K562 (cell line): Measurements from ENCODE around the gene GPR162. TPM values are rescaled to one million over a fixed set of nuclear protein-coding genes. Genes with fewer than 3 reads are reported as not detected.

Source experiments
- ATF7 ChIP-seq: fragments of 450-650 bp; IDR thresholded peaks from 2 replicates; pipeline ENCODE4 v1.7.1; 2014; ENCODE audit warnings: mild to moderate bottlenecking, moderate library complexity
- BRD4 ChIP-seq: fragments of 200-600 bp; sonication (generic); IDR thresholded peaks from 2 replicates; pipeline ENCODE4 v1.6.1; 2017; ENCODE audit warnings: inconsistent platforms
- CBX3 ChIP-seq, 2 experiments: IDR thresholded peaks; 1 replicate in 1 of 2; 2 replicates in 1 of 2; pipeline ENCODE4 v1.6.1; 2012; ENCODE audit warnings: inconsistent platforms in 2 of 2, low read length in 2 of 2, borderline replicate concordance in 1 of 2, control low read depth in 1 of 2
- CHD4 ChIP-seq: fragments of 200-600 bp; sonication (generic); IDR thresholded peaks from 3 replicates; pipeline ENCODE4 v1.6.1; 2012; ENCODE audit warnings: low read depth, mild to moderate bottlenecking, mixed read lengths, low read length, inconsistent platforms; ENCODE audit not compliant: insufficient read depth, insufficient replicate concordance, poor library complexity, severe bottlenecking
- E2F4 ChIP-seq: sonication (generic); formaldehyde crosslinking; IDR thresholded peaks from 2 replicates; pipeline ENCODE4 v1.8.0; 2022; ENCODE audit warnings: mild to moderate bottlenecking, low read depth, missing genetic modification reagents
- GATA2 ChIP-seq: sonication (generic); formaldehyde crosslinking; IDR thresholded peaks from 2 replicates; pipeline ENCODE4 v1.4.0; 2020; ENCODE audit warnings: mild to moderate bottlenecking, missing genetic modification reagents
- HLTF ChIP-seq: fragments of 450-650 bp; IDR thresholded peaks from 2 replicates; pipeline ENCODE4 v1.6.1; 2016
- MTF1 ChIP-seq: fragments of 250-450 bp; sonication (Bioruptor Pico); IDR thresholded peaks from 2 replicates; pipeline ENCODE4 v1.9.0; 2021; ENCODE audit warnings: moderate library complexity, mild to moderate bottlenecking, inconsistent platforms, borderline replicate concordance
- NFXL1 ChIP-seq: fragments of 450-650 bp; formaldehyde crosslinking; IDR thresholded peaks from 2 replicates; pipeline ENCODE4 v1.4.0; 2021; ENCODE audit warnings: mild to moderate bottlenecking
- NR1H2 ChIP-seq: sonication (generic); formaldehyde crosslinking; IDR thresholded peaks from 2 replicates; pipeline ENCODE4 v1.4.0; 2020; ENCODE audit warnings: mild to moderate bottlenecking, missing genetic modification reagents
- POLR2G ChIP-seq: fragments of 200-400 bp; formaldehyde crosslinking; IDR thresholded peaks from 2 replicates; pipeline ENCODE4 v1.6.1; 2017; ENCODE audit warnings: low read depth, mild to moderate bottlenecking, antibody characterized with exemption, low read length, moderate library complexity
- RBM14 ChIP-seq: fragments of 200-400 bp; formaldehyde crosslinking; IDR thresholded peaks from 2 replicates; pipeline ENCODE4 v1.6.1; 2018; ENCODE audit warnings: low read depth, mild to moderate bottlenecking, low read length, moderate library complexity, borderline replicate concordance; ENCODE audit not compliant: insufficient read depth
- RCOR1 ChIP-seq, 2 experiments: IDR thresholded peaks; 2 replicates each; pipeline ENCODE4 v1.6.1; 2012; ENCODE audit warnings: low read depth in 2 of 2, low read length in 2 of 2, borderline replicate concordance in 1 of 2, improper control_type of control experiment in 1 of 2
- SMARCA5 ChIP-seq: fragments of 450-650 bp; IDR thresholded peaks from 2 replicates; pipeline ENCODE4 v1.6.1; 2016
- STAG1 ChIP-seq: sonication (generic); formaldehyde crosslinking; IDR thresholded peaks from 2 replicates; pipeline ENCODE4 v1.5.0; 2020; ENCODE audit warnings: missing genetic modification reagents, borderline replicate concordance
- TRIM25 ChIP-seq: fragments of 450-650 bp; IDR thresholded peaks from 2 replicates; pipeline ENCODE4 v1.7.0; 2016; ENCODE audit warnings: borderline replicate concordance
- ZBTB12 ChIP-seq: fragments of 250-450 bp; sonication (Bioruptor Pico); IDR thresholded peaks from 2 replicates; pipeline ENCODE4 v1.4.0; 2020
- ZNF175 ChIP-seq: fragments of 200-800 bp; sonication (Bioruptor generic); IDR thresholded peaks from 2 replicates; pipeline ENCODE4 v1.6.1; 2016; ENCODE audit warnings: low read depth, mild to moderate bottlenecking, missing genetic modification characterization, missing compliant biosample characterization
- ZNF444 ChIP-seq: fragments of 250-450 bp; sonication (Bioruptor Pico); IDR thresholded peaks from 2 replicates; pipeline ENCODE4 v1.4.0; 2020; ENCODE audit warnings: mild to moderate bottlenecking, moderate library complexity
- ZNF75A ChIP-seq: fragments of 450-650 bp; formaldehyde crosslinking; IDR thresholded peaks from 2 replicates; pipeline ENCODE4 v1.4.0; 2020; ENCODE audit warnings: mild to moderate bottlenecking
- polyA plus RNA-seq, 8 experiments: library from polyadenylated mRNA; depleted of rRNA in 4 of 8; stranded (reverse) in 5 of 8; unstranded in 3 of 8; fragments of >200 nt; fragmentation: Nextera tagmentation in 2 of 8; fragmentation: Illumina TruSeq in 1 of 8; extraction: Ambion mirVana in 2 of 8; extraction: Trizol in 1 of 8; gene quantifications; 2 replicates each; pipeline versions ENCODE4 v1.2.1 to v1.2.3, GENCODE V29; 2011 to 2014; ENCODE audit warnings: inconsistent platforms in 1 of 8, missing spikeins in 1 of 8
- total RNA-seq, 7 experiments: library from RNA; depleted of rRNA in 6 of 7; stranded (reverse); fragments of >200 nt in 6 of 7; fragmentation: Illumina TruSeq in 2 of 7; extraction: Trizol in 2 of 7; gene quantifications; 2 replicates each; pipeline versions ENCODE4 v1.2.1 to v1.2.3, GENCODE V29; 2011 to 2021; ENCODE audit warnings: low replicate concordance in 1 of 7
- TF ChIP-seq, protein P1 (sequence below): fragments of 450-650 bp; IDR thresholded peaks from 2 replicates; pipeline ENCODE4 v1.6.1; 2016; ENCODE audit warnings: mild to moderate bottlenecking

Gene GPR162
- total and polyA plus RNA-seq, 9 of the 15 experiments (the other 6 are each of a cell fraction or from before 2014, with no cell fraction given), result 0.65 to 1.8 (median 1.1) TPM; not detected in 2

- TF ChIP-seq E2F4 (CRISPR knock-in tag) (no peak), BRD4 (no peak), RCOR1 (IDR thresholded peaks at IDR 0.05; ENCODE audit: borderline replicate concordance in 1 of 2, low read depth in 2 of 2, low read length in 2 of 2) (peak in 1 of 2 experiments; percentile 55; a peak in 1 of 4 replicates), NFXL1 (CRISPR knock-in tag) (no peak), ZNF175 (CRISPR knock-in tag) (no peak), ZNF75A (CRISPR knock-in tag) (no peak), ZBTB12 (no peak), POLR2G (no peak), CHD4 (no peak), RBM14 (no peak), ATF7 (no peak), GATA2 (CRISPR knock-in tag) (no peak), STAG1 (CRISPR knock-in tag) (peak; percentile 15; the same call in 1 of the 2 replicates), MTF1 (CRISPR knock-in tag) (no peak), ZNF444 (no peak), HLTF (no peak), NR1H2 (CRISPR knock-in tag) (no peak), SMARCA5 (no peak), CBX3 (IDR thresholded peaks at IDR 0.05; ENCODE audit: borderline replicate concordance in 1 of 2, low read length in 2 of 2) (no peak), TRIM25 (no peak)
- TF ChIP-seq, protein P1, sequence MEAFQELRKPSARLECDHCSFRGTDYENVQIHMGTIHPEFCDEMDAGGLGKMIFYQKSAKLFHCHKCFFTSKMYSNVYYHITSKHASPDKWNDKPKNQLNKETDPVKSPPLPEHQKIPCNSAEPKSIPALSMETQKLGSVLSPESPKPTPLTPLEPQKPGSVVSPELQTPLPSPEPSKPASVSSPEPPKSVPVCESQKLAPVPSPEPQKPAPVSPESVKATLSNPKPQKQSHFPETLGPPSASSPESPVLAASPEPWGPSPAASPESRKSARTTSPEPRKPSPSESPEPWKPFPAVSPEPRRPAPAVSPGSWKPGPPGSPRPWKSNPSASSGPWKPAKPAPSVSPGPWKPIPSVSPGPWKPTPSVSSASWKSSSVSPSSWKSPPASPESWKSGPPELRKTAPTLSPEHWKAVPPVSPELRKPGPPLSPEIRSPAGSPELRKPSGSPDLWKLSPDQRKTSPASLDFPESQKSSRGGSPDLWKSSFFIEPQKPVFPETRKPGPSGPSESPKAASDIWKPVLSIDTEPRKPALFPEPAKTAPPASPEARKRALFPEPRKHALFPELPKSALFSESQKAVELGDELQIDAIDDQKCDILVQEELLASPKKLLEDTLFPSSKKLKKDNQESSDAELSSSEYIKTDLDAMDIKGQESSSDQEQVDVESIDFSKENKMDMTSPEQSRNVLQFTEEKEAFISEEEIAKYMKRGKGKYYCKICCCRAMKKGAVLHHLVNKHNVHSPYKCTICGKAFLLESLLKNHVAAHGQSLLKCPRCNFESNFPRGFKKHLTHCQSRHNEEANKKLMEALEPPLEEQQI, result no peak
Observed at GRCh38 chr12:6869049-6870021, 47.7 kb downstream of the GPR162 start (continued).
